Activated naive CD4-positive, alpha-beta T cell treated with anti-CD3 and anti-CD28 coated beads for 36 hours (primary cell): ENCODE data around the gene PSMC3. TPM values are rescaled to one million over a fixed set of nuclear protein-coding genes. Genes with fewer than 3 reads are reported as not detected.

Experiments
- CTCF ChIA-PET: fragments of 350-600 bp; sonication (Branson Sonifier 250); formaldehyde crosslinking; loops from one replicate; lab custom pipeline; 2021; ENCODE audit warnings: antibody characterized with exemption; lab: Charles Lee
- DNase-seq: peaks from one replicate; pipeline ENCODE4 v3.0.0-alpha.2; 2020
- H3K27ac Mint-ChIP-seq: one replicate; pipeline ENCODE4 v1.8.0; 2021; ENCODE audit warnings: mild to moderate bottlenecking, mixed read lengths
- H3K27me3 Mint-ChIP-seq: one replicate; pipeline ENCODE4 v1.8.0; 2021; ENCODE audit warnings: low read depth, mixed read lengths
- H3K36me3 Mint-ChIP-seq: one replicate; pipeline ENCODE4 v1.8.0; 2021; ENCODE audit warnings: low read depth, mixed read lengths
- H3K4me1 Mint-ChIP-seq: one replicate; pipeline ENCODE4 v1.8.0; 2021; ENCODE audit warnings: low read depth, mixed read lengths
- H3K4me3 Mint-ChIP-seq: one replicate; pipeline ENCODE4 v1.8.0; 2021; ENCODE audit warnings: mild to moderate bottlenecking, moderate library complexity, mixed read lengths
- H3K9me3 Mint-ChIP-seq: one replicate; pipeline ENCODE4 v1.8.0; 2021; ENCODE audit warnings: mixed read lengths
- intact Hi-C: fragments of 100-400 bp; cut with micrococcal nuclease; formaldehyde crosslinking; loops from one replicate; pipeline ENCODE4 v1.15.1; 2023
- total RNA-seq, 2 experiments: library from RNA; stranded (reverse); gene quantifications; one replicate each; pipeline ENCODE4 v1.2.3, GENCODE V29; 2021

PSMC3 gene
- total RNA-seq, 2 experiments from 2014 or later: 127 to 129 TPM

GRCh38 chr11:47389577-47390421, 36.4 kb downstream of the PSMC3 start:
- no peaks in the 10 kb centered on the region for H3K9me3 Mint-ChIP-seq
- no peaks in the 10 kb centered on the region for H3K27me3 Mint-ChIP-seq
- no peaks in the 10 kb centered on the region for H3K36me3 Mint-ChIP-seq
- CTCF ChIA-PET: interaction anchor here (0.9 to 3.8 kb wide), 3 partner anchors 16 to 23 kb away, joined by 3 to 18 read pairs (median 3); no protein-coding TSS in a partner anchor
- no peak overlapping the region for H3K27ac Mint-ChIP-seq
- no peak overlapping the region for H3K4me3 Mint-ChIP-seq
- no peak for DNase-seq
- intact Hi-C loops: no loop called here
- H3K4me1 Mint-ChIP-seq: peaks cover 25% of the 10 kb centered on the region

- CTCF ChIA-PET: interaction anchor here (1.1 to 3.8 kb wide), 3 partner anchors 12 to 24 kb away, joined by 3 to 18 read pairs (median 3); no protein-coding TSS in a partner anchor
- Mint-ChIP-seq H3K27ac (no peak overlapping the region), H3K4me1 (peaks cover 19% of the 10 kb centered on the region), H3K4me3 (no peak overlapping the region), H3K9me3 (no peaks in the 10 kb centered on the region), H3K36me3 (no peaks in the 10 kb centered on the region), H3K27me3 (no peaks in the 10 kb centered on the region)
- DNase-seq: no peak
- intact Hi-C loops: no loop called here
These were observed 37.3 kb downstream of the PSMC3 start for GRCh38 chr11:47388697-47389576.

DNA sequence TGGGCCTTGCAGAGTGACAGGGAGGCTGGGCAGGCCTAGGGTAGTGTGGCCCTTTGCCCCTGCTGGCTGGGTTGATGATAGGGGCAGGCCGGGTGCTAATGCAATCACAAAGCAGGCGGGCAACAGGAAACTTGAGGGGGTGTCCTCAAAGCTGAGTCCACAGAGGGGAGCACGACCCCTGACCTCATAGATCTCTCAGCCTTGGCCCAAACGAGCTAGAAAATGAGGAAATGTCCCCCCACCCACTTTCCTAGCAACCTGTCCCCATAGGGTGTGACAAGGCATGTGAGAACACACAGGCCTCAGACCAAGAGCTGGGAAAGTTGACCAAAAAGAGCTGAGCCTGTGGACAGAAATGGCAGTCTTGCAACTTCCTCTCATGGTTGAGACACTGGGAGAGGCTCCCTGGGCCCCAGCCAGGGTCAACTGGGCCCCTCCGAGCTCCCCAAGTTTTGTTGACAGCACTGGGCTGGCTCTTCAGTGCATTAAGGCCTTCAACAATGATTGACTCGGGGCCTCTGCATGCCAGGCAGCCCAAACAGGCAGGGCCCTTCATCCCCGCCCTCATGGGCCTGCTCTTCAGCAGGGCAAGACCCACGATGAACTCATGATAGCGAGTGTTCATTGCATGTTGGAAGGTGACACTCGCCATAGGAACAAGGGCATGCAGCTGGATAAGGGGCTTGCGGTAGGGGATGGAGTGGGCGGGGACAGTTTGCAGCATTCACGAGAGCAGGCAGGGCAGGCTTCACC, 38.1 kb downstream of the PSMC3 start:
- intact Hi-C loops: no loop called here
- Mint-ChIP-seq H3K4me1 (peaks cover 14% of the 10 kb centered on the region), H3K27ac (no peak overlapping the region), H3K9me3 (no peaks in the 10 kb centered on the region), H3K27me3 (no peaks in the 10 kb centered on the region), H3K4me3 (no peak overlapping the region), H3K36me3 (no peaks in the 10 kb centered on the region)
- DNase-seq: no peak
- CTCF ChIA-PET: interaction anchor here (0.6 to 3.8 kb wide), 4 partner anchors 13 to 177 kb away, joined by 3 to 18 read pairs (median 4); no protein-coding TSS in a partner anchor

- no peak overlapping the region for H3K27ac Mint-ChIP-seq
- CTCF ChIA-PET: no interaction called here
- H3K4me3 Mint-ChIP-seq: no peak overlapping the region
- H3K4me1 Mint-ChIP-seq: peaks cover 4% of the 10 kb centered on the region
- no peaks in the 10 kb centered on the region for H3K27me3 Mint-ChIP-seq
- intact Hi-C loops: no loop called here
- H3K9me3 Mint-ChIP-seq: no peaks in the 10 kb centered on the region
- H3K36me3 Mint-ChIP-seq: no peaks in the 10 kb centered on the region
- no peak for DNase-seq
These were observed 41.7 kb downstream of the PSMC3 start for GRCh38 chr11:47384498-47384897.

DNA sequence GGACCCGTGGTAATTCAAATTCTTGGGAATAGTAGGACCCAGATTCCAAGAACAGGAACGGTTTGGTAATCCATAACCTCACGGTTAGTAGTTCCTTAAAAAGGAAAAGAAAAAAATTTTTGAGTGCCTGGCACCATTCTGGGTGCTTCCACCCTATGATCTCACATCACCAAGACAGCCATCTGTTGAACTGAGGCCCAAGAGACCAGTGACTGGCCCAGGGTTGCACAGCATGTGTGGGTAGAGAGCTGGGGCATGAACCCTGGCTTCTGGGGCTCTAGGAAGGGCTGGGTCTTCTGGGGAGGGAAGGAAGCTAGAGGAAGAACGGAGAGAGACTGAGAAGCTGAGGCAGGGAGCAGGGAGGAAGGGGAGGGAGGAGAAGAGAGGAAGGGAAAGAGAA, 43.2 kb downstream of the PSMC3 start:
- H3K27ac Mint-ChIP-seq: no peak overlapping the region
- intact Hi-C loops: no loop called here
- CTCF ChIA-PET: interaction anchor here (0.6 kb wide), 1 partner anchor 9 kb away, joined by 3 read pairs; no protein-coding TSS in a partner anchor
- H3K27me3 Mint-ChIP-seq: no peaks in the 10 kb centered on the region
- H3K36me3 Mint-ChIP-seq: no peaks in the 10 kb centered on the region
- H3K9me3 Mint-ChIP-seq: no peaks in the 10 kb centered on the region
- H3K4me1 Mint-ChIP-seq: peaks cover 1% of the 10 kb centered on the region
- no peak overlapping the region for H3K4me3 Mint-ChIP-seq
- DNase-seq: no peak

GRCh38 chr11:47380078-47380477, 46.2 kb downstream of the PSMC3 start:
- H3K4me1 Mint-ChIP-seq: no peaks in the 10 kb centered on the region
- CTCF ChIA-PET: no interaction called here
- no peaks in the 10 kb centered on the region for H3K36me3 Mint-ChIP-seq
- DNase-seq: no peak
- H3K27ac Mint-ChIP-seq: no peak overlapping the region
- no peaks in the 10 kb centered on the region for H3K9me3 Mint-ChIP-seq
- intact Hi-C loops: no loop called here
- no peak overlapping the region for H3K4me3 Mint-ChIP-seq
- no peaks in the 10 kb centered on the region for H3K27me3 Mint-ChIP-seq

GRCh38 chr11:47379317-47379716, 46.9 kb downstream of the PSMC3 start:
- no peaks in the 10 kb centered on the region for H3K9me3 Mint-ChIP-seq
- no peaks in the 10 kb centered on the region for H3K36me3 Mint-ChIP-seq
- intact Hi-C loops: no loop called here
- H3K4me3 Mint-ChIP-seq: no peak overlapping the region
- H3K27ac Mint-ChIP-seq: no peak overlapping the region
- no peaks in the 10 kb centered on the region for H3K27me3 Mint-ChIP-seq
- peaks cover 5% of the 10 kb centered on the region for H3K4me1 Mint-ChIP-seq
- CTCF ChIA-PET: no interaction called here
- DNase-seq: no peak

DNA sequence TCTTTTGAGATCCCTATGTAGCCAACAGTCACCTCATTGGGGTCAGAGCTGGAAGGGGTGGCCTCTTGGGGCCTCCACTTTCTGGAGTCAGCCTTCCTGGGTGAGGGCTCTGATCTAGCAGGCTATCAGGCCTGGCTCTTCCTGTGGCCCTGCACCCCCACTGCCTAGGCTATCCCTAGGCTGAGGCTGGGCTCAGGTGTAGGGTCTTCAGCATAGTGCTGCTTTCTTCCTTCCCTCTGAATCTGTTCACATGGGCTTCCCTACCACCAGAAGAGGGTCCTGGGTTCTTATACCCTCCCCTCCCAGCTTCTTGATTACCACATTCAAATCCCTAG, 47.4 kb downstream of the PSMC3 start:
- no peak for DNase-seq
- no peak overlapping the region for H3K27ac Mint-ChIP-seq
- no peak overlapping the region for H3K4me3 Mint-ChIP-seq
- CTCF ChIA-PET: interaction anchor here (1.1 kb wide), 1 partner anchor 14 kb away, joined by 3 read pairs; no protein-coding TSS in a partner anchor
- no peaks in the 10 kb centered on the region for H3K36me3 Mint-ChIP-seq
- no peaks in the 10 kb centered on the region for H3K9me3 Mint-ChIP-seq
- H3K27me3 Mint-ChIP-seq: no peaks in the 10 kb centered on the region
- intact Hi-C loops: no loop called here
- H3K4me1 Mint-ChIP-seq: peaks cover 10% of the 10 kb centered on the region

DNA sequence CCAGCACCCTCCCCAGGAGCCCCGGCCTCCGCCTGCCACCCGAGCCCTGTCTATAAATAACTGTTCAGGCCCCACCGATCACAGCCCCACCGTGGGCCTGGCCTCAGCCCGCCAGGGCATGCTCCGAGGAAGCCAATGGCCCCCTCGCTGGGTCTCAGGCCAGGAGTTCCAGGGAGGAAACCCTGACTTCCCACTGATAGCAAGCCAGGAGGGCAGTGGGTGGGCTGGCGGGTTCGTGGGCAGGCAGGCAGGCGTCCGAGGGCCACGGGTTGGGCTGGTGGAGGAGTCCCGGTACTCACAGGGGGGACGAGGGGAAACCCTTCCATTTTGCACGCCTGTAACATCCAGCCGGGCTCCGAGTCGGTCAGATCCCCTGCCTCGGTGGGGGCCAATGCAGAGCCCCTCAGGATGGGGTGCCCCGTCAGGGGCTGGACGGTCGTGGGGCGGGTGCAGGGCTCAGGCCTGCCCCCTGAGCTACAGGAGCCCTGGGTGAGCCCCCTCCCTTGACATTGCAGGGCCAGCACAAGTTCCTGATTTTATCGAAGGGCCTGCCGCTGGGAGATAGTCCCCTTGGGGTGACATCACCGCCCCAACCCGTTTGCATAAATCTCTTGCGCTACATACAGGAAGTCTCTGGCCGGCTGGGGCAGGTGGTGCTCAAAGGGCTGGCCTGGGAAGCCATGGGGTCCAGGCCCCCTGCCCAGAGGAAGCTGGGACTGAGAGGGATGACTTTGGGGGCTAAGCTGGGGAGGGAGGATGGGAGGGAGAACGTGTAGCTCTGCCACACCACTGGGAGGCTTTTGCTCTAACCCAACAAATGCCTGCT, 48.0 kb downstream of the PSMC3 start, which contains the start of gene SPI1:
Gene SPI1 (minus strand): TSS at position 538 of the 826 bp plus-strand sequence. CDS start 194 bp downstream, at position 344.
- CTCF ChIA-PET: interaction anchor here (1.1 to 1.9 kb wide), 2 partner anchors 15 to 29 kb away, joined by 3 to 4 read pairs; no protein-coding TSS in a partner anchor
- Mint-ChIP-seq H3K4me3 (no peak within 1 kb of the TSS), H3K36me3 (no peaks in the 10 kb centered on the region), H3K27me3 (no peaks in the 10 kb centered on the region), H3K9me3 (no peaks in the 10 kb centered on the region), H3K4me1 (peaks cover 11% of the 10 kb centered on the region), H3K27ac (no peak within 1 kb of the TSS)
- intact Hi-C loops: no loop called here
- no peak for DNase-seq

- no peak for DNase-seq
- H3K4me3 Mint-ChIP-seq: no peak overlapping the region
- no peaks in the 10 kb centered on the region for H3K36me3 Mint-ChIP-seq
- H3K27ac Mint-ChIP-seq: no peak overlapping the region
- H3K4me1 Mint-ChIP-seq: peaks cover 11% of the 10 kb centered on the region
- CTCF ChIA-PET: interaction anchor here (1.1 to 1.9 kb wide), 2 partner anchors 15 to 30 kb away, joined by 3 to 4 read pairs; no protein-coding TSS in a partner anchor
- H3K9me3 Mint-ChIP-seq: no peaks in the 10 kb centered on the region
- intact Hi-C loops: no loop called here
- no peaks in the 10 kb centered on the region for H3K27me3 Mint-ChIP-seq
These were observed 48.6 kb downstream of the PSMC3 start for GRCh38 chr11:47377571-47378009.
